HK-2 (cell line): ENCODE data around the gene KATNAL1.
A peak's percentile ranks its signal among the peaks of the same experiment; 100 is the strongest.

Source experiments
- DNase-seq: peaks from one replicate; pipeline ENCODE4 v3.0.0-alpha.2; 2018; ENCODE audit not compliant: unreplicated experiment

KATNAL1 gene

GRCh38 chr13:30307194-30307970 is at the start of gene KATNAL1:
TSS of gene KATNAL1 (minus strand) at chr13:30307551. CDS start at chr13:30283777, 23,774 bp downstream.
- peak; percentile 64 for DNase-seq

GRCh38 chr13:30355839-30356238 is 48.5 kb upstream of the KATNAL1 start:
- no peak for DNase-seq

GRCh38 chr13:30355384-30355699 is 48.0 kb upstream of the KATNAL1 start:
- no peak for DNase-seq

- DNase-seq = no peak
These were observed 47.4 kb upstream of the KATNAL1 start for GRCh38 chr13:30354493-30355383.

- no peak for DNase-seq
These were observed 46.3 kb upstream of the KATNAL1 start for GRCh38 chr13:30353471-30354215.

GRCh38 chr13:30353060-30353459 is 45.7 kb upstream of the KATNAL1 start:
- DNase-seq = no peak

- no peak for DNase-seq
These were observed 44.8 kb upstream of the KATNAL1 start for GRCh38 chr13:30352121-30352520.

GRCh38 chr13:30346789-30347167 is 39.4 kb upstream of the KATNAL1 start:
- DNase-seq = no peak

- DNase-seq = no peak
These were observed 38.9 kb upstream of the KATNAL1 start for GRCh38 chr13:30346153-30346788.

GRCh38 chr13:30345426-30346100 is 38.2 kb upstream of the KATNAL1 start:
- no peak for DNase-seq

GRCh38 chr13:30341815-30342570 is 34.6 kb upstream of the KATNAL1 start:
- DNase-seq = no peak

GRCh38 chr13:30340331-30341250 is 33.2 kb upstream of the KATNAL1 start:
- no peak for DNase-seq

GRCh38 chr13:30339738-30340330 is 32.5 kb upstream of the KATNAL1 start:
- no peak for DNase-seq

GRCh38 chr13:30338952-30339351 is 31.6 kb upstream of the KATNAL1 start:
- DNase-seq = no peak

GRCh38 chr13:30338331-30338851 is 31.0 kb upstream of the KATNAL1 start:
- no peak for DNase-seq

GRCh38 chr13:30337061-30337610 is 29.8 kb upstream of the KATNAL1 start:
- DNase-seq = no peak

- no peak for DNase-seq
These were observed 27.5 kb upstream of the KATNAL1 start for GRCh38 chr13:30334663-30335386.

- no peak for DNase-seq
These were observed 26.3 kb upstream of the KATNAL1 start for GRCh38 chr13:30333616-30334015.
